DOHH2 (cell line): ENCODE data around the gene SLC24A1.

Experiments used
- EZH2phosphoT487 ChIP-seq: fragments of 200-600 bp; sonication (generic); IDR thresholded peaks from 2 replicates; pipeline ENCODE4 v1.6.1; 2017; ENCODE audit warnings: borderline replicate concordance, mild to moderate bottlenecking, antibody characterized with exemption, low read length, moderate library complexity, mixed read lengths
- TF ChIP-seq, protein P1 (sequence below): fragments of 200-600 bp; sonication (generic); IDR thresholded peaks from one replicate; pipeline ENCODE4 v1.5.1; 2014; ENCODE audit warnings: antibody characterized with exemption, mild to moderate bottlenecking, low read depth, low read length; ENCODE audit not compliant: poor library complexity, severe bottlenecking

DNA sequence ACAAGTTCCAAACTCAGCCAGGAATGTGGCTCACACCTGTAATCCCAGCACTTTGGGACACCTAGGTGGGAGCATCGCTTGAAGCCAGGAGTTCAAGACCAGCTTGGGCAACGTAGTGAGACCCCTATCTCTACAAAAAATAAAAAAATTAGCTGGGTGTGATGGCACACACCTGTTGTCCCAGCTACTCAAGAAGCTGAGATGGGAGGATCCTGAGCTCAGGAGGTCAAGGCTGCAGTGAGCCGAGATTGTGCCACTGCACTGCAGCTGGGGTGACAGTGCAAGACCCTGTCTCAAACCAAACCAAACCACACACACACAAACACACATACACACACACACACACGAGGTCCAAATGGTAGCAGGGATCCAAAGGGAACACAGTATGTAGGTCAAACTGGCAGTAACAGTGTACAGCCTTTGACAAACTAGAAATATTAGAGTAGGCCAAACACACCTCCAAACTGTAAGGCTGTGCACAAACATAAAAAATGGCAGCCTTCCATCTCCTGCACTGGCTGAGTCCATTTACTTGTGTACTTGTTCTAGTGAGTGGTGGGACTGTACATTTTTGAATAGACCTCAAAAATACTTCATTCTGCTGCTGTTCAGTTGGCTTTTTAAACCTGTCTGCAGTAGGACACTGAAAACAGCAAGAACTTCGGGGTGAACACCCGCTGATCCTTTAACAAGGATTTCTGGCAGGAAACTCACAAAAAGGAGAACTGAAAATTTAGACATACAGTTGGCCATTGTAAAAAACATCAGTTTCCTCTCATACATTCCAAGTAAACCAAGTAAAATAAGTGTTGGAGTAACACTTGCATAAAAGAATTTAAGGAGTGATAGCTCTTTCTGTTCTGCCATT, 44.4 kb upstream of the SLC24A1 start:
- TF ChIP-seq, protein P1, sequence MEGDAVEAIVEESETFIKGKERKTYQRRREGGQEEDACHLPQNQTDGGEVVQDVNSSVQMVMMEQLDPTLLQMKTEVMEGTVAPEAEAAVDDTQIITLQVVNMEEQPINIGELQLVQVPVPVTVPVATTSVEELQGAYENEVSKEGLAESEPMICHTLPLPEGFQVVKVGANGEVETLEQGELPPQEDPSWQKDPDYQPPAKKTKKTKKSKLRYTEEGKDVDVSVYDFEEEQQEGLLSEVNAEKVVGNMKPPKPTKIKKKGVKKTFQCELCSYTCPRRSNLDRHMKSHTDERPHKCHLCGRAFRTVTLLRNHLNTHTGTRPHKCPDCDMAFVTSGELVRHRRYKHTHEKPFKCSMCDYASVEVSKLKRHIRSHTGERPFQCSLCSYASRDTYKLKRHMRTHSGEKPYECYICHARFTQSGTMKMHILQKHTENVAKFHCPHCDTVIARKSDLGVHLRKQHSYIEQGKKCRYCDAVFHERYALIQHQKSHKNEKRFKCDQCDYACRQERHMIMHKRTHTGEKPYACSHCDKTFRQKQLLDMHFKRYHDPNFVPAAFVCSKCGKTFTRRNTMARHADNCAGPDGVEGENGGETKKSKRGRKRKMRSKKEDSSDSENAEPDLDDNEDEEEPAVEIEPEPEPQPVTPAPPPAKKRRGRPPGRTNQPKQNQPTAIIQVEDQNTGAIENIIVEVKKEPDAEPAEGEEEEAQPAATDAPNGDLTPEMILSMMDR: no peak
- no peak for TF ChIP-seq EZH2phosphoT487
